HG03025 (cell line): ENCODE data around the gene PHACTR1.

ENCODE experiments used
- ATAC-seq: cut with Tn5 transposase; IDR thresholded peaks from one replicate; pipeline ENCODE4 v1.9.1; 2021; ENCODE audit warnings: mild to moderate bottlenecking, moderate library complexity; ENCODE audit not compliant: unreplicated experiment, low FRiP score

PHACTR1 gene

GRCh38 chr6:13175759-13176158 lies 459.2 kb downstream of the PHACTR1 start:
- no peak for ATAC-seq

- no peak for ATAC-seq
Measured at GRCh38 chr6:13177664-13178063, 461.1 kb downstream of the PHACTR1 start.

DNA sequence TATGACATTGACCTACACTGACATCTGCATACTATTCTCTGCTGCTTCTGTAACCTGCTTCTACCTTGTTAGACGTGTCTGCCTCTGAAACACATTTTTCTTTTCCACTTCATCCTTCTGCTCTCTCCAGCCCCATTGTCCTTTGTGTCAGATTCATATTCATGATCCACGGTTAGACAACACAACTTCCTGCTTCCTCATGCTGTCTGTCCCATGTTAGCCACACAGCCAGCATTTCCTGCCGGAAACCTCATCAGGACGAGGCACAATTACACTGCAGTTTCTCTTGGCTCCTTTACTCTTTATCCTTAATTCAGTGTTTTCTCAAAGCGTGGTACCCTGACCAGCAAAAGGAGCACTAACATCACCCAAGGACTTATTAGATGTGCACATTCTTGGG lies 461.5 kb downstream of the PHACTR1 start:
- no peak for ATAC-seq

- no peak for ATAC-seq
Measured at GRCh38 chr6:13180538-13180937, 464.0 kb downstream of the PHACTR1 start.

DNA sequence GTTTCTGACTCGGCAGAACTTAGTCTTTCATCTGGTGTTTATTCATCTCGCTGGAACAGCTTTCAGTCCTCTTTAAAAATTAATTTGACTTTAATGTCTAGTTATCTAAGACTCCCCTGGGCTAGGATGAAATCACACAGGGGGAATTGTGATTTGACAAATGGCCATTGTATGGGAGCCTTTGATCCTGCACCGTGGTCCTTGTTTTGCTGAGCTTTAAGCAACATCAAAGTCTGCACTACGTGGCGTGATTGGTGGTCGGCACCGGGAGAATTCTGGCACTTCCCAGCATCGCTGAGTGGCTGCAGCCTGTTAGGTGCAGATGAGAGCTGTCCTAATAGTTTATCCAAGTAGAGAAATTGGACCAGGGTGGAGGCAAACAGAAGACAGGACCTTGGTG lies 464.8 kb downstream of the PHACTR1 start:
- no peak for ATAC-seq

DNA sequence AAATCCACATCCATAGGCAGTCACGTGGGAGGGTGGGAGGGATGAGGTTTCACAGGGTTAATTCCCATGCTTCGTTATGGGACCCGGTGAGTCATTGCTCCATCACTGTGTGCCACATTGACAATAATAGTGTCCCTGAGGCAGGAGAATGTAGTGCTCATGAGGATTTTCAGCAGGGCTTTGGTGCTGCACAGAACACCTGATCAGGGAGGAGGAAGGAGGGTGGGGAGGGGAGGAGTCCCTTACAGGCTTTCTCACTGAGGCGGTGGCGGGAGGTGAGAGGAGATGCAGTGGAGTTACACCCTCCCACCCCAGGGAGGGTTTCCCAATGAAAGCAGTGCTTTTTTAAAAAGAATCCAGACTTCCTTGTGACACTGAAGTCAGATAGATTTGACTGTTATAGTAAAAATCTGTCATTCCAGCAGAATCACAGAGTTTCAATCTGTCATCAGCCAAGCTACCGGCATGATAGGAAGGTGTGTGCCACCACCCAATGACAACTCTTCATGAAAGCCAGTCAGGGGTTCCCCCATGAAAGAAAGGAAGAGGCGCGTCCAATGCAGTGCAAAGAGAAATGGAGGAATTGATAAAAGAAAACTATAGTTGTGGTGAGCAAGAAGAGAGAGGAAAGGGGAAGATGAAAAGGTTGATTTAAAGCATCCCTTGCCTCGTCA lies 467.0 kb downstream of the PHACTR1 start:
- no peak for ATAC-seq

- ATAC-seq = no peak
Measured at GRCh38 chr6:13184089-13184468, 467.5 kb downstream of the PHACTR1 start.

GRCh38 chr6:13184547-13184946 lies 468.0 kb downstream of the PHACTR1 start:
- no peak for ATAC-seq

- no peak for ATAC-seq
Measured at GRCh38 chr6:13186861-13187260, 470.3 kb downstream of the PHACTR1 start.

DNA sequence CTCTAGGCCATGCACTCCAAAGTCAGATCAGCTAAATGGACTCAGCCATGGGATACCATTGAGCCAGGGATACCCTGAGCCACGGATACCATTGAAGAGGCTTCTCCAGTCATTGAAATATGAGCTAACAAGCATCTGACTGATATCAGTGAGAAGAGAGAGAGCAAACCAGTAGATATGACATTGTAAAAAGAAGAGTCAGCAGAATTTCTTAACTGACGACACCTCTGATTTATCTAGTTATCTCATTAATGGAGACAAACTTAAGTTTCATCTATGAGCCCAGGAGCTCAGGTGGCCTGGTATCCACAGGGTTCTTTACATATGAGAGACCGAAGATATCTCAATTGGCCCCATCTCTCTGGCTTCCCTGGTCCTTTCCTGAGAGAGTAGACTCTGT lies 471.1 kb downstream of the PHACTR1 start:
- no peak for ATAC-seq

- ATAC-seq = no peak
Measured at GRCh38 chr6:13188306-13188705, 471.7 kb downstream of the PHACTR1 start.

- no peak for ATAC-seq
Measured at GRCh38 chr6:13189710-13190109, 473.1 kb downstream of the PHACTR1 start.

DNA sequence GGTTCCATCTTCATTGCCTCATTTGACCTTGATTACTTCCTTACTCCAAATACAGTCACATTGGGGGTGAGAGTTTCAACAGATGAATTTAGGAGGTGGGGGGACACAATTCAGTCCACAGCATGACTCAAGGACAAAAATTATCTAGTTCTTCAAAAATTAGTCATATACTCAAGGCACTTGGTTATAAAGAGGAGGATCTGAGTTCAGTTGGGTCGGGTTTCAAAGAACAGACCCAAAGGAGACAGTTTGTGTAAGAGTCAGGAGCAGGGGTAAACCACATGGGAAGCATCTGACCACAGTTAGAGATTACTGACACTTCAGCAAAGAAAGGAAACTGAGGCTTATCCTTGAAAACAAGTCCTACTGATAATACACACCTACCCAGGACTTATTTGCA lies 473.8 kb downstream of the PHACTR1 start:
- no peak for ATAC-seq

DNA sequence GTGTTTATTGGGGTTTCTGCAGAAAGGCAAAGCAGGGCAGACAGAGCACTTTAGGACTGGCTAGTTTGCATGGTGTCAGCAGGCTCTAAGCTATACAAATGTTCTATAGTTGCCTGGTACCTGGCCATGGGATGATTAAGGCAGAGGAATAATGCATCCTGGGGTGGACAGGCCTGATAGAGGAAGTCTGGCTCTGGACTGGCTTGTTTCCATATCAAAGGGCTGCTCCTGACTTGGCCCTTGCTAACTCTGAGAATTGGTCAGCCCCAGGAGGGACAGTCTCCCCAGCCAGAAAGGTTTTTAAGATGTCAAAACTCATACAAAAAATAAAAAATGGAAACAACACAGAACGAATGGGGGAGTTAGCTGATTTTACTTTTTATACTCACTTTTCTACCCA lies 474.9 kb downstream of the PHACTR1 start:
- no peak for ATAC-seq

- no peak for ATAC-seq
Measured at GRCh38 chr6:13194852-13195251, 478.3 kb downstream of the PHACTR1 start.

- ATAC-seq = no peak
Measured at GRCh38 chr6:13195803-13196202, 479.2 kb downstream of the PHACTR1 start.

GRCh38 chr6:13198168-13198567 lies 481.6 kb downstream of the PHACTR1 start:
- no peak for ATAC-seq

DNA sequence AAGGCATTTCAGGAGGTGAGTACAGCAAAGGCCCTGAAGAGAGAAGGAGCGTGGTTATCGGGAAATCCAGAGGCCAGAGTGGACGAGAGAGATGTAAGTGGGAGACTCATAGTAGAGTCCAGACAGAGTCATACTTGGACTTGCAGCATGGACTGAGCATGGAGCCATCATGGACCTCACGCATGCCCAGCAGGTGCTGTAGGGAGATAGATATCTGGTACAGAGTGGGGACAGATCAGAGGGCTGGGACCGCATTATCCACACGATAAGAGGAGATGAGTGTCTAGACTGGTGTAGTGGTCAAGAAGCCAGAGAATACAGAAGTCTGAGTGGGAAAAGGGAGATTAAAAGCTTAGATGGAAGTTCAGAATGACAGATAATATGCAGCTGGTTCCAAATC lies 484.8 kb downstream of the PHACTR1 start:
- ATAC-seq = no peak

GRCh38 chr6:13203145-13203544 lies 486.6 kb downstream of the PHACTR1 start:
- ATAC-seq = no peak

DNA sequence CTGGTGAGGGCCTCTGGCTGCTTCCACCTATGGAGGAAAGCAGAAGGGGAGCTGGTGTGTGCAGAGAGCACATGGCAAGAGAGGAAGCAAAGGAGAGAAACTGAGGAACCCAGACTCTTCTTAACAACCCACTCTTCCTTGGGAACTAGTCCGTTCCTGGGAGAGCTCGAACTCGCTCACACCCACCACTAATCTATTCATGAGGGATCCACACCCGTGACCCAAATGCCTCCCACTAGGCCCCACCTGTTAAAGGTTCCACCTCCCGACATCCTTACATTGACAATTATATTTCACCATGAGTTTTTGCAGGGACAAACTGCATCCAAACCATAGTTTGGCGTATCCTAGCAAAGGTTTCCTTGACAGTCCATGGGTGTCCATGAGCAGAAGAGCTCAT lies 488.5 kb downstream of the PHACTR1 start:
- ATAC-seq = no peak

DNA sequence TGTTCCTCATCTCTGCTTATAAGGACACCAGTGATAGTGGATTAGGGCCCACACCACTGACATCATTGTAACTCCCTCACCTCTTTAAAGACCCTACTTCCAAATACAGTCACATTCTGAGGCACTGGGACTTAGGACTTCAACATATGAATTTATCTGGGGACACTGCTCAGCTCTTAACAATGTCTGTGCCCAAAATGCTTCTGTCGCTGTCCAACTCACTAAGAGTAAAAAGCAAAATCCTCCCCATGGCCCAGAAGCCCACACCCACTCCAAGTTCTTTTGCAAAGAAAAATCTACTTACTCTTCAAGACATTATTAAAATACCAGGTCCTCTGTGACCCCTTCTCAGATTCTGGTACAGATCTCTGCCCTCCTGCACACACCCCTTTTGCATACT lies 495.5 kb downstream of the PHACTR1 start:
- no peak for ATAC-seq

- ATAC-seq = no peak
Measured at GRCh38 chr6:13212538-13212937, 496.0 kb downstream of the PHACTR1 start.

GRCh38 chr6:13215390-13215789 lies 498.8 kb downstream of the PHACTR1 start:
- no peak for ATAC-seq
